GM10266 (cell line): ENCODE measurements around the gene DERL3.

Source experiments
- DNase-seq: peaks from one replicate; pipeline ENCODE4 v3.0.0; 2012; ENCODE audit errors: extremely low spot score
- CTCF ChIP-seq: IDR thresholded peaks from 2 replicates; pipeline ENCODE4 v1.5.1; 2012; ENCODE audit warnings: mild to moderate bottlenecking, low read depth; ENCODE audit not compliant: control insufficient read depth, insufficient read depth; ENCODE audit errors: missing control alignments

The DERL3 gene

GRCh38 chr22:23845265-23846080, 6.7 kb upstream of the DERL3 start:
- no peak for TF ChIP-seq CTCF
- DNase-seq: no peak

- no peak for DNase-seq
- no peak for TF ChIP-seq CTCF
Observed at GRCh38 chr22:23844739-23845202, 6.0 kb upstream of the DERL3 start.

- no peak for DNase-seq
- TF ChIP-seq CTCF: no peak
Observed at GRCh38 chr22:23842599-23842998, 3.8 kb upstream of the DERL3 start.

- DNase-seq: no peak
- no peak for TF ChIP-seq CTCF
Observed at GRCh38 chr22:23841736-23842445, 3.1 kb upstream of the DERL3 start.

- no peak for TF ChIP-seq CTCF
- no peak for DNase-seq
Observed at GRCh38 chr22:23841292-23841691, 2.5 kb upstream of the DERL3 start.

- DNase-seq: no peak
- no peak for TF ChIP-seq CTCF
Observed at GRCh38 chr22:23840026-23840425, 1.2 kb upstream of the DERL3 start.
